ENCODE data around the gene LPP. TPM values are rescaled to one million over a fixed set of nuclear protein-coding genes. Genes with fewer than 3 reads are reported as not detected.
A peak's percentile ranks its signal among the peaks of the same experiment; 100 is the strongest.

The LPP gene
- total and polyA plus RNA-seq, 9 donors, result 15.9 to 280 (median 134) TPM

GRCh38 chr3:188526057-188526456, 372.1 kb downstream of the LPP start:
- Histone ChIP-seq H3K27me3 (no peaks in the 10 kb centered on the region), H3K36me3 (no peaks in the 10 kb centered on the region), H3K4me1 (ENCODE audit: insufficient read depth) (peaks cover 1% of the 10 kb centered on the region), H3K4me3 (no peak overlapping the region), H3K9me3 (no peaks in the 10 kb centered on the region), H3K27ac (no peak overlapping the region)
- intact Hi-C loops (cut with DNase I), result no loop called here
- peak in 1 of 5 donors; percentile 16 for DNase-seq
- 86 to 92% (median 91%) methylated on average over 5 of the region's 5 CpGs for WGBS, 3 donors
- TF ChIP-seq EP300 (IDR thresholded peaks at IDR 0.05) (no peak), POLR2A (IDR thresholded peaks at IDR 0.05) (no peak), CTCF (IDR thresholded peaks at IDR 0.05) (no peak)

- intact Hi-C loops (cut with DNase I), result no loop called here
- TF ChIP-seq POLR2A (IDR thresholded peaks at IDR 0.05) (no peak), EP300 (IDR thresholded peaks at IDR 0.05) (no peak), CTCF (IDR thresholded peaks at IDR 0.05) (no peak)
- DNase-seq, result no peak
- Histone ChIP-seq H3K27ac (no peak overlapping the region), H3K36me3 (no peaks in the 10 kb centered on the region), H3K27me3 (no peaks in the 10 kb centered on the region), H3K4me1 (ENCODE audit: insufficient read depth) (no peaks in the 10 kb centered on the region), H3K9me3 (no peaks in the 10 kb centered on the region), H3K4me3 (no peak overlapping the region)
- WGBS, 3 donors, result 95 to 100% (median 99%) methylated on average over 2 of the region's 2 CpGs
These were observed 373.4 kb downstream of the LPP start for GRCh38 chr3:188527389-188527788.

- WGBS, 3 donors, result 84 to 91% (median 86%) methylated on average over 3 of the region's 3 CpGs
- TF ChIP-seq EP300 (IDR thresholded peaks at IDR 0.05) (no peak), CTCF (IDR thresholded peaks at IDR 0.05) (no peak), POLR2A (IDR thresholded peaks at IDR 0.05) (no peak)
- no peaks in the 10 kb centered on the region for H3K27me3 ChIP-seq
- intact Hi-C loops (cut with DNase I), result no loop called here
- no peak for DNase-seq
- peaks cover 2% of the 10 kb centered on the region for H3K4me1 ChIP-seq (ENCODE audit: insufficient read depth)
- no peaks in the 10 kb centered on the region for H3K9me3 ChIP-seq
- H3K27ac ChIP-seq, result no peak overlapping the region
- no peak overlapping the region for H3K4me3 ChIP-seq
- H3K36me3 ChIP-seq, result no peaks in the 10 kb centered on the region
These were observed 374.4 kb downstream of the LPP start for GRCh38 chr3:188528396-188528795.

GRCh38 chr3:188529228-188529627, 375.3 kb downstream of the LPP start:
- Histone ChIP-seq H3K27ac (no peak overlapping the region), H3K4me1 (ENCODE audit: insufficient read depth) (peaks cover 4% of the 10 kb centered on the region), H3K27me3 (no peaks in the 10 kb centered on the region), H3K9me3 (no peaks in the 10 kb centered on the region), H3K4me3 (no peak overlapping the region), H3K36me3 (no peaks in the 10 kb centered on the region)
- WGBS, 3 donors, result 95 to 96% (median 96%) methylated on average over 3 of the region's 3 CpGs
- intact Hi-C loops (cut with DNase I), result no loop called here
- no peak for DNase-seq
- TF ChIP-seq POLR2A (IDR thresholded peaks at IDR 0.05) (no peak), CTCF (IDR thresholded peaks at IDR 0.05) (no peak), EP300 (IDR thresholded peaks at IDR 0.05) (no peak)

Data from ovary (tissue), 9 donors.